Anterior cingulate cortex (tissue), 58 donors: ENCODE measurements around the gene OR7C1.
"Not testable (repeated sequence)": the region's sequence is repeated elsewhere in the genome, so short reads cannot be mapped to it uniquely, and the experiment has no call there.

ENCODE experiments used
- DNase-seq, 58 donors: peaks; one replicate each; lab custom pipeline; 2025; lab: John Stamatoyannopoulos, UW

The OR7C1 gene

DNA sequence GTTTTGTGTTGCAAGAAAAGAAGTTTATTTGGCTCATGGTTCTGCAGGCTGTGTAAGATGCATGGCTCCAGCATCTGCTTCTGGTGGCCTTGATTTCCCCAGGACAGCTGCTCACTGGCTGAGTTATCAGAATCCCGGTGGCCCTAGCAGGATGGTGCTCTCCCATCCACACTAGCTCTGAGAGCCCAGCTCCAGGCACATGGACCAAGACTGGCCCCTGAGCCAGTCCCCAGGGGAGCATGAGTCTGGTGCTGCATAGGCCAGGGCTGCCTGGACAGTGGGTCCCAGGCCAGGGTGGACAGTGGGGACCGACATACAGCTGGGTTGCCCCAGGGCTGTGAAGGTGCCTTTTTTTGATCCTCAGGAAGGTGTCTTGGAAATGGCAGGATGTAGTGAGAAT lies 67.0 kb downstream of the OR7C1 start:
- no peak for DNase-seq

GRCh38 chr19:14767466-14767971 lies 67.5 kb downstream of the OR7C1 start:
- DNase-seq: no peak

- DNase-seq: not testable (repeated sequence)
Measured at GRCh38 chr19:14765841-14766240, 69.1 kb downstream of the OR7C1 start.

GRCh38 chr19:14765403-14765802 lies 69.6 kb downstream of the OR7C1 start:
- not testable (repeated sequence) for DNase-seq

DNA sequence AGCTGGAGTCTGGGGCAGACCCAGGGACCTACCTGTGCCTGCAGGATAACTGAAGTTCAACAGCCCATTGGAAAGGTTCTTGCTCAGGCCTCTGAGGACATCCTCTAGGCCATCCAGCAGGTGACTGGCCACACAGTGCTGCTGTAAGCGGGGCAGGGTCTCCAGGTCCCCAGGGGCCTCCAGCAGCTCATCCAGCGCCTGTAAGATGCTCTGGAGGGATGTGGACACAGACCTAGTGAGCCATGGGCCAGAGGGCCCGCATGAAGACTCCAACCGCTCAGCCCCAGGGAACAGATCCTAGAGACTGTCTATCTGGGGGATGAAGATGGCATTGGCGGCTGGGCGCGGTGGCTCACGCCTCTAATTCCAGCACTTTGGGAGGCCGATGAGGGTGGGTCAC lies 70.6 kb downstream of the OR7C1 start:
- DNase-seq: no peak

GRCh38 chr19:14763497-14764145 lies 71.4 kb downstream of the OR7C1 start:
- DNase-seq: no peak

DNA sequence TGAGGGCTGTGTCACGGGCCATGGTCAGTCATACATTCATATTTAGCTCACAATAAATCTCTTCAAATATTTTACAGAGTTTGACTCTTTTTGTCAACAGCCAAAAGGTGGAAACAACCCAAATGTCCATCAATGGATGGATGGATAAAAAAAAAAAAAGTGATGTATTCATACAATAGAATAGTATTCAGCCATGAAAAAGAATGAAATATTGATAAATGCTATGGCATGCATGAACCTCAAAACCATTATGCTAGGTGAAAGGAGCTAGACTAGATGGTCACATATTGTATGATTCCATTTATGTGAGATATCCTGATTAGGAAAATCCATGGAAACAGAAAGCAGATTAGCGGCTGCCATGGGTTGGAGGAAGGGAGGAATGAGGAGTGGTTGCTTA lies 72.9 kb downstream of the OR7C1 start:
- DNase-seq: no peak

DNA sequence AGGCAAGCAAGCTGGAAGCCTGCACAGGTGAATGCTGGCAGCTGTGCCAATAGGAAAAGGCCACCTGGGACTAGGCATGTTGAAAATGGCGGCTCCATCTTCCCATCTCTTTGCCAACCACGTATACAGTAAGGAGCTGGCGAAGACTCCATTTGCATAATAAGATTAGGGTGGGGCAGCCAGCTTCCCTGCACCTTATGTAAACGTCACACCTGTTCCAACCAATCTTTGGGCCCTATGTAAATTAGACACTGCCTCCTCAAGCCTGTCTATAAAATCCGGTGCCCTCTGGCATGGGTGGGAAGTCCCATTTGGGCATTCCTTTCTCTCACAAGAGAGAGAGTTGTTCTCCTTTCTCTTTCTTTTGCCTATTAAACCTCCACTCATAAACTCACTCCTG lies 73.4 kb downstream of the OR7C1 start:
- no peak for DNase-seq

DNA sequence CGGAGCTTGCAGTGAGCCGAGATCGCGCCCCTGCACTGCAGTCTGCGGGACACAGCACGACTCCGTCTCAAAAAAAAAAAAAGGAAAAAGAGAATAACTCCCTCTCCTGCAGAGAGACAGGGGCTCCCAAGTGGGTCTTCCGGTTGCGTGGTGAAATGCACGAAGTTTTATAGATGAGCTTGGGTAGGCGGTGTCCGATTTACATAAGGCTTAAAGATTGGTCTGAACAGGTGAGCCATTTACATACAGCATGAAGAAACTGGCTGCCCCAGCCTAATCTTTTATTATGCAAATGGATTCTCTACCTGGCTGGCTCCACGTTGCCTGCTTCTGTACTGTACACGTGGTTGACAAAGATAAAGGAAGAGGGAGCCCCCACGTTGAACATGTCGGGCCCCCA lies 76.2 kb downstream of the OR7C1 start:
- no peak for DNase-seq

DNA sequence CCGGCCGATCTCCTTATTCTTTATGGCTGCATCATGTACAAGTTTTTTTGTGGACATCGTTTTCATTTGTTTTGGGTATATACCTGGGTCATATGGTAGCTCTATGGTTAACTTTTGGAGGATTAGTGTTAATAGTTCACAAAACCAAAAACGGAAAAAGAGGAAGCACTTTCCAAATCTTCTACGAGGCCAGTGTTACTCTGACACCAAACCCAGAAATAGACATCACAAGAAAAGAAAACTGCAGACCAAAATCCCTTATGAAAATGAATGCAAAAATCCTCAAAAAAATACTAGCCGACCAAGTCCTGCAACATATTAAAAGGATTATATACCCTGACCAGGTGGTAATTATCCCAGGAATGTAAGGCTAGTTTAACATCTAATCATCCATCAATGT lies 86.4 kb downstream of the OR7C1 start:
- no peak for DNase-seq
